Activated naive CD4-positive, alpha-beta T cell treated with anti-CD3 and anti-CD28 coated beads for 36 hours (primary cell): ENCODE data around the gene CEP290. TPM values are rescaled to one million over a fixed set of nuclear protein-coding genes. Genes with fewer than 3 reads are reported as not detected.
"Not testable (repeated sequence)": the region's sequence is repeated elsewhere in the genome, so short reads cannot be mapped to it uniquely, and the experiment has no call there.

Experiments used
- CTCF ChIA-PET: fragments of 350-600 bp; sonication (Branson Sonifier 250); formaldehyde crosslinking; loops from one replicate; lab custom pipeline; 2021; ENCODE audit warnings: antibody characterized with exemption; lab: Charles Lee
- DNase-seq: peaks from one replicate; pipeline ENCODE4 v3.0.0-alpha.2; 2020
- H3K27ac Mint-ChIP-seq: one replicate; pipeline ENCODE4 v1.8.0; 2021; ENCODE audit warnings: mild to moderate bottlenecking, mixed read lengths
- H3K27me3 Mint-ChIP-seq: one replicate; pipeline ENCODE4 v1.8.0; 2021; ENCODE audit warnings: low read depth, mixed read lengths
- H3K36me3 Mint-ChIP-seq: one replicate; pipeline ENCODE4 v1.8.0; 2021; ENCODE audit warnings: low read depth, mixed read lengths
- H3K4me1 Mint-ChIP-seq: one replicate; pipeline ENCODE4 v1.8.0; 2021; ENCODE audit warnings: low read depth, mixed read lengths
- H3K4me3 Mint-ChIP-seq: one replicate; pipeline ENCODE4 v1.8.0; 2021; ENCODE audit warnings: mild to moderate bottlenecking, moderate library complexity, mixed read lengths
- H3K9me3 Mint-ChIP-seq: one replicate; pipeline ENCODE4 v1.8.0; 2021; ENCODE audit warnings: mixed read lengths
- intact Hi-C: fragments of 100-400 bp; cut with micrococcal nuclease; formaldehyde crosslinking; loops from one replicate; pipeline ENCODE4 v1.15.1; 2023
- total RNA-seq, 2 experiments: library from RNA; stranded (reverse); gene quantifications; one replicate each; pipeline ENCODE4 v1.2.3, GENCODE V29; 2021

CEP290 gene
- total RNA-seq, 2 experiments from 2014 or later = 12.7 to 13.6 TPM

DNA sequence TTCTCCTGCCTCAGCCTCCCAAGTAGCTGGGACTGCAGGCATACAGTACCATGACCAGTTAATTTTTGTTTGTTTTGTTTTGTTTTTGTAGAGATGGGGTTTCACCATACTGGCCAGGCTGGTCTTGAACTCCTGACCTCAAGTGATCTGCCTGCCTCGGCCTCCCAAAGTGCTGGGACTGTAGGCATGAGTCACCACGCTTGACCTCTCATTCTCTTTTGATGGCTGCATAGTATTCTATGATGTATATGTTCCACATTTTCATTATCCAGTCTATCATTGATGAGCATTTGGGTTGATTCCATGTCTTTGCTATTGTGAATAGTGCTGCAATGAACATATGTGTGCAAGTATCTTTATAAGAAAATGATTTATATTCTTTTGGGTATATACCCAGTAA lies 8.7 kb downstream of the CEP290 start:
- H3K9me3 Mint-ChIP-seq, H3K27me3 Mint-ChIP-seq, H3K4me1 Mint-ChIP-seq, H3K4me3 Mint-ChIP-seq, DNase-seq, intact Hi-C loops, H3K27ac Mint-ChIP-seq: not testable (repeated sequence)
- CTCF ChIA-PET = interaction anchor here (1.3 kb wide), 1 partner anchor 11 kb away, joined by 3 read pairs; no protein-coding TSS in a partner anchor
- peaks cover 34% of the 10 kb centered on the region for H3K36me3 Mint-ChIP-seq

DNA sequence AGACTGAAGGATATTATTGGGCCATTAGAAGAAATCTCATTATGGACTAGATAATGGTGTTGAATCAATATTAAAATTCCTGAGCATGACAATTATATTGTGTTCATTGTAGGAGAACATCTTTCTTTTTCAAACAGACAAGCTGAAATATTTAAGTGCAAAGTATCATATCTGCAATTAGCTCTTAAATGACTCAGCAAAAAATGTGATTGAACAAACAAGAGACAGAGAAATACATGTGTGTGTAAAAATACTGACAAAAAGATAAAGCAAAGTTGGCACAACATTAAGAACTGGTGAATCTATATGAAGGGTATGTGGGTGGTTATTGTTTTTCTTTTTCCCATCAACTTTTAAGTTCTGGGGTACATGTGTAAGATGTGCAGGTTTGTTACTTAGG lies 9.5 kb downstream of the CEP290 start:
- intact Hi-C loops = no loop called here
- H3K36me3 Mint-ChIP-seq = peaks cover 30% of the 10 kb centered on the region
- no peak overlapping the region for H3K27ac Mint-ChIP-seq
- H3K9me3 Mint-ChIP-seq = no peaks in the 10 kb centered on the region
- CTCF ChIA-PET = no interaction called here
- no peaks in the 10 kb centered on the region for H3K27me3 Mint-ChIP-seq
- no peak overlapping the region for H3K4me3 Mint-ChIP-seq
- H3K4me1 Mint-ChIP-seq = peaks cover 2% of the 10 kb centered on the region
- DNase-seq = no peak

DNA sequence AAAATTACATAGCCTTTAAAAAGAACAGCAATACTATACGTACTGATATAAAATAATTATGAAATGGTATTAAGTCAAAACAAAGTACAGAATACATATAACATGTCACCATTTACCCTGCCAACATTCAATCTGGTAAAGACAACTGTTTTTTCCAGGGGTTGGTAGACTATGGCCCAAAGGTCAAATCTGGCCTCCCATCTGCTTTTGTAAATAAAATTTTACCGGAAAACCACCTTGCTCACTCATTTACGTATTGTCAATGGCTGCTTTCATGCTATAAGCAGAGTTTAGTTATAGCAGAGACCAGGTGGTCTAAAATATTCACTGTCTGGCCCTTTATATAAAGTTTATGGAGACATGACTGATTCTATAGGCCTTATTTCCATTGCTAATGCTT lies 14.0 kb downstream of the CEP290 start:
- CTCF ChIA-PET = interaction anchor here (1.2 kb wide), 1 partner anchor 69 kb away, joined by 3 read pairs; no protein-coding TSS in a partner anchor
- intact Hi-C loops = no loop called here
- Mint-ChIP-seq H3K4me1 (peaks cover 2% of the 10 kb centered on the region), H3K27ac (no peak overlapping the region), H3K27me3 (no peaks in the 10 kb centered on the region), H3K36me3 (peaks cover 14% of the 10 kb centered on the region), H3K9me3 (no peaks in the 10 kb centered on the region), H3K4me3 (no peak overlapping the region)
- DNase-seq = no peak

GRCh38 chr12:88127099-88127498 lies 14.8 kb downstream of the CEP290 start:
- intact Hi-C loops = no loop called here
- Mint-ChIP-seq H3K36me3 (peaks cover 8% of the 10 kb centered on the region), H3K27ac (no peak overlapping the region), H3K27me3 (no peaks in the 10 kb centered on the region), H3K9me3 (no peaks in the 10 kb centered on the region), H3K4me1 (no peaks in the 10 kb centered on the region), H3K4me3 (no peak overlapping the region)
- CTCF ChIA-PET = no interaction called here
- no peak for DNase-seq

DNA sequence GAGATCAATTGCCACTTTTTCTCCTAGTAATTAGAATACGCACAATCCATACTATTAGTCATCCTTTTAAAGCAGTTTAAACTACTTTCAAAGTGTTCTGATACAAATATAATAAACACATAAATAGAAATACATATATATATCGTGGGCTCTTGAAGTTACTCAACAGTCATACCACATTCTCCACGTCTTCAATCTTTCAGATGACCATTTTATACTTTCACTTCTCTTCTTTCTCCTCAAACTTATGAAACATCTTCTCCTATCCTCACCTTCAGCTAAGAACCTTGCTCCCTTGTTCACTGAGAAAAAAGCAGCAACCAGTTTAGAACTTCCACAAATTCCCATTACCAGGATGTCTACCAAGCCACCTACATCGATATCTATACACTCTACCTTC lies 19.2 kb downstream of the CEP290 start:
- Mint-ChIP-seq H3K4me1 (no peaks in the 10 kb centered on the region), H3K36me3 (peaks cover 3% of the 10 kb centered on the region), H3K9me3 (no peaks in the 10 kb centered on the region), H3K27ac (no peak overlapping the region), H3K27me3 (no peaks in the 10 kb centered on the region), H3K4me3 (no peak overlapping the region)
- CTCF ChIA-PET = interaction anchor here (1.2 kb wide), 1 partner anchor 32 kb away, joined by 3 read pairs; no protein-coding TSS in a partner anchor
- intact Hi-C loops = no loop called here
- no peak for DNase-seq

DNA sequence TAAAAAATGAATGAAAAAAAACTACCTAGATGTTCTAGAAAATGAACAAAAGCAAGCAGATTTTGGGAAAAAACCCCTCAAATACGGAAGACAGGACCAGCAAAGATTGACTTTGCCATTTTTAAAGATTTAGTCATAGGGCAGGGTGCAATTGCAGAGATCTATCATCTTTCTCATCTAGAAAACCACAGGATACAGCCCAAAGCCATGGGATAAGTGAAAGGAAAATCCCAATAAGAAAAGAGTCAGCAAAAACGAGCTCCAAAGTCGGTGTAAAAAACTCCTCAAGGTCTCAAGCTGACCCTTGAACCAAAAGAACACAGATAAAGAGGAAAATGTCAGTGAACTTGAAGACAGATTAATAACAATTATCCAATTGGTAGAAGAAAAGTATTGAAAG lies 28.0 kb downstream of the CEP290 start:
- CTCF ChIA-PET = no interaction called here
- H3K4me3 Mint-ChIP-seq = no peak overlapping the region
- no peaks in the 10 kb centered on the region for H3K9me3 Mint-ChIP-seq
- peaks cover 2% of the 10 kb centered on the region for H3K4me1 Mint-ChIP-seq
- no peaks in the 10 kb centered on the region for H3K27me3 Mint-ChIP-seq
- no peak for DNase-seq
- intact Hi-C loops = loop anchor here (5.0 kb wide), 1 partner anchor 878 kb away; no protein-coding TSS in a partner anchor
- no peak overlapping the region for H3K27ac Mint-ChIP-seq
- peaks cover 27% of the 10 kb centered on the region for H3K36me3 Mint-ChIP-seq

DNA sequence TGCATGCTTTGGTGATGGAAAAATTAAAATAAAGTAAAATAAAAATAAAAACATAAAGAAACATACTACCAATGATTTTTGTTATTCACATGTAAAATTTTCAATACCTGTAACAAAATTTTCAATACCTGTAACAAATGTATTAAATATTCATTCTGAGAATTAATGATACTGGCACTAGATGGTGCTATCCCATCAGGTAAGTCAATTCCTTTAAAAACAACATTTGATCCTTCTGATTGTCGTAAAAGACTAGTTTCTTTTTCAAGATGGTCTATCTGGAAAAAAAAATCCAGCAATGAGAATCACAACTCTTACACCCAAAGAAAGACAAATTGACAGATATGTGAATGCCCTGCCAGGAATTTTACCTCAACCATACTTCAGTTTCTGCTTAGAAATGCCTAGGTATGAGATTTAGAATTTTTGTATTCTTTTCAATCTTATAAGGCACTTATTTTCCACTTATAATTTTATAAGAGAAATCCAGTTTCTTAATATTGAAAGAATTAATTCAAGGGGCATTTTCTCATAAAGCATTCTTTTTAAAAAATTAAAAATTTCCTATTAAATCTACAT lies 30.7 kb downstream of the CEP290 start:
- H3K4me3 Mint-ChIP-seq = no peak overlapping the region
- H3K27ac Mint-ChIP-seq = no peak overlapping the region
- H3K36me3 Mint-ChIP-seq = peaks cover 29% of the 10 kb centered on the region
- no peaks in the 10 kb centered on the region for H3K9me3 Mint-ChIP-seq
- DNase-seq = no peak
- H3K27me3 Mint-ChIP-seq = no peaks in the 10 kb centered on the region
- CTCF ChIA-PET = no interaction called here
- intact Hi-C loops = loop anchor here (1.0 to 5.0 kb wide), 3 partner anchors 282 to 906 kb away; no protein-coding TSS in a partner anchor
- peaks cover 2% of the 10 kb centered on the region for H3K4me1 Mint-ChIP-seq

DNA sequence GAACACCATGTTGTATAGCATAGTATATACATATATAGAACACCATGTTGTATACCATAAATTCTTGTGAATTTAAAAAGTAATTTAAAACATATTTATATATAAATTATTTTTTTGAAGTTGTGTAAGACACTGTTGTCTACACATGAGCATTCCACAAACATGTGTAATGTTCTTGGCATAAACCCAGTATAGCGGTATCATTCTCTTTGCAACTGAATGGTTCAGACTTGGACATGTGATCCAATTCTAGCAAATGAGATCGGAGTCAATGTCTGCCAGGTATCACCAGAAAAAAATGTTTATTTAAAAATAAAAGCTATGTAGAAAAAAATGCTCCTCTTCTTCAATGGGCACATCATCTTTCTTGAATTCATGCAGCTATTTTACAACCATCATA lies 33.9 kb downstream of the CEP290 start:
- CTCF ChIA-PET = no interaction called here
- DNase-seq = no peak
- peaks cover 30% of the 10 kb centered on the region for H3K36me3 Mint-ChIP-seq
- no peak overlapping the region for H3K27ac Mint-ChIP-seq
- no peak overlapping the region for H3K4me3 Mint-ChIP-seq
- H3K4me1 Mint-ChIP-seq = peaks cover 2% of the 10 kb centered on the region
- H3K27me3 Mint-ChIP-seq = no peaks in the 10 kb centered on the region
- intact Hi-C loops = no loop called here
- H3K9me3 Mint-ChIP-seq = no peaks in the 10 kb centered on the region

DNA sequence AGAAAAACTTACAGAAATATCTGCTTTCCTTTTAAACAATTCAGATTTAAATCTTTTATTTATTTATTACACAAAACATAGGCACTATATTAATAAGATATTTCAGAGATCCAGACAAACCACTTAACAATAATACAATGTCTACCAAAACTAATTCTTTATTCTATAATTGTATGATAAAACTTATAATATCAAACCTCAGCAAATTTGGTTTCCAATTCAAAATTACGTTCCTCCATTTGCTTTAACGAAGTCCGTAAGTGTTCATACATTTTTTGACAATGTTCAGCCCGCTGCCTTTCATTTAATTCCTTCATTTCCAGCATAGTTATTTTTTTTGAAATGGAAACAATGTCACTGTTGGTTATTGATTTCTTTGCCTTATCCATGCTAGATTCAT lies 48.3 kb downstream of the CEP290 start:
- H3K4me1 Mint-ChIP-seq = no peaks in the 10 kb centered on the region
- H3K4me3 Mint-ChIP-seq = no peak overlapping the region
- CTCF ChIA-PET = no interaction called here

GRCh38 chr12:88092771-88093170 lies 49.1 kb downstream of the CEP290 start:
- CTCF ChIA-PET = no interaction called here
- no peak overlapping the region for H3K27ac Mint-ChIP-seq
- H3K36me3 Mint-ChIP-seq = peaks cover 13% of the 10 kb centered on the region
- no peaks in the 10 kb centered on the region for H3K4me1 Mint-ChIP-seq
- H3K9me3 Mint-ChIP-seq = no peaks in the 10 kb centered on the region
- no peaks in the 10 kb centered on the region for H3K27me3 Mint-ChIP-seq
- intact Hi-C loops = no loop called here
- no peak for DNase-seq
- no peak overlapping the region for H3K4me3 Mint-ChIP-seq

More for the DNA sequence above, 48.3 kb downstream of the CEP290 start:
- Mint-ChIP-seq H3K27me3 (no peaks in the 10 kb centered on the region), H3K36me3 (peaks cover 17% of the 10 kb centered on the region), H3K27ac (no peak overlapping the region), H3K9me3 (no peaks in the 10 kb centered on the region)
- intact Hi-C loops = no loop called here
- no peak for DNase-seq

DNA sequence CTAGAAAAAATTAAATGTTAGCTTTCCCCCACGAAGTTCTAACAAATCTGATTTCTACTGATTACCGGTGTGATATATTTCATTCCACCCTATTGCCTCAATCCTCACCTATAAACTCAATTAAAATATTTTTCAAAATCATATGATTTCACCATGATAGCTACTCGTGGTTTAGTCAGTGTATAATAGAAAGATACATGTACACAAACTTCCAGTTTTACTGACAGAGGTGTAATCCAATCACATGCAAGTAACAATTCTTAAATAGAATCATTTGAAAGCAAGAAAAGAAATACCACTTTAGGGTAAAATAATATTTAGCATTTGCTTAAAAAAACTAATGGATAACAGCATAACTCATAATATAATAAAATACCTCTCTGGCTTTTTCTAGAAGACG lies 57.7 kb downstream of the CEP290 start:
- CTCF ChIA-PET = no interaction called here
- Mint-ChIP-seq H3K36me3 (peaks cover 24% of the 10 kb centered on the region), H3K4me3 (no peak overlapping the region), H3K27me3 (no peaks in the 10 kb centered on the region), H3K9me3 (no peaks in the 10 kb centered on the region), H3K4me1 (no peaks in the 10 kb centered on the region), H3K27ac (no peak overlapping the region)
- no peak for DNase-seq
- intact Hi-C loops = no loop called here

GRCh38 chr12:88083634-88084033 lies 58.3 kb downstream of the CEP290 start:
- Mint-ChIP-seq H3K9me3 (no peaks in the 10 kb centered on the region), H3K36me3 (peaks cover 21% of the 10 kb centered on the region), H3K4me1 (no peaks in the 10 kb centered on the region), H3K27ac (no peak overlapping the region), H3K27me3 (no peaks in the 10 kb centered on the region), H3K4me3 (no peak overlapping the region)
- no peak for DNase-seq
- CTCF ChIA-PET = no interaction called here
- intact Hi-C loops = no loop called here

DNA sequence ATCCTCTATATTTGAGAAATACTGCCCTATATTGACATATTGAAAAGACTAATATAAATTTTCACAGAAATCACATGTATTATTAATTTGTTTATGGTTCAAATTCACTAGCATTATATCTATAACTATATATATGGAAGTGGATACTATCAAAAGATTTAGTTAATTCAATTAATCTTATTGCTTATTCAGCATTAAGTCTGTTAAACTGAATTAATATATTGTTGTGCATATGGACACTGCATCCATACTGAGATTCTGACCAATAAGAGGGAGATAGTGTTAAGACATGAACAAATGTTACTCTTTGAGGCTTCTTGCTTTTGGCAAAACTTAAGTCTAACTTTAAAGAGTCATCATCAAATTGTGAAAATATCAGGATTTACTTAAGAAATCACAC lies 60.6 kb downstream of the CEP290 start:
- CTCF ChIA-PET = no interaction called here
- Mint-ChIP-seq H3K27ac (no peak overlapping the region), H3K27me3 (no peaks in the 10 kb centered on the region), H3K36me3 (peaks cover 22% of the 10 kb centered on the region), H3K9me3 (no peaks in the 10 kb centered on the region), H3K4me3 (no peak overlapping the region), H3K4me1 (no peaks in the 10 kb centered on the region)
- DNase-seq = no peak
- intact Hi-C loops = no loop called here
